ENCODE measurements around the gene UBE2H.

GRCh38 chr7:129884495-129884894 is 68.3 kb downstream of the UBE2H start:
- TF ChIP-seq CTCF (IDR thresholded peaks at IDR 0.05; ENCODE audit: low read depth, low read length) (no peak), EZH2phosphoT487 (IDR thresholded peaks at IDR 0.05; ENCODE audit: low read depth) (no peak)
